Stimulated activated CD4-positive, alpha-beta T cell treated with anti-CD3 and anti-CD28 coated beads, TNF-alpha, amount 100 ng/mL, for 1 hour (primary cell): Measurements from ENCODE around the gene LYRM9.
"Not testable (repeated sequence)": the region's sequence is repeated elsewhere in the genome, so short reads cannot be mapped to it uniquely, and the experiment has no call there.

Source experiments
- DNase-seq, 3 donors: peaks; one replicate each; pipeline ENCODE4 v3.0.0-alpha.2; 2020; ENCODE audit warnings: low read depth in 3 of 3, low spot score in 1 of 3

Gene LYRM9

DNA sequence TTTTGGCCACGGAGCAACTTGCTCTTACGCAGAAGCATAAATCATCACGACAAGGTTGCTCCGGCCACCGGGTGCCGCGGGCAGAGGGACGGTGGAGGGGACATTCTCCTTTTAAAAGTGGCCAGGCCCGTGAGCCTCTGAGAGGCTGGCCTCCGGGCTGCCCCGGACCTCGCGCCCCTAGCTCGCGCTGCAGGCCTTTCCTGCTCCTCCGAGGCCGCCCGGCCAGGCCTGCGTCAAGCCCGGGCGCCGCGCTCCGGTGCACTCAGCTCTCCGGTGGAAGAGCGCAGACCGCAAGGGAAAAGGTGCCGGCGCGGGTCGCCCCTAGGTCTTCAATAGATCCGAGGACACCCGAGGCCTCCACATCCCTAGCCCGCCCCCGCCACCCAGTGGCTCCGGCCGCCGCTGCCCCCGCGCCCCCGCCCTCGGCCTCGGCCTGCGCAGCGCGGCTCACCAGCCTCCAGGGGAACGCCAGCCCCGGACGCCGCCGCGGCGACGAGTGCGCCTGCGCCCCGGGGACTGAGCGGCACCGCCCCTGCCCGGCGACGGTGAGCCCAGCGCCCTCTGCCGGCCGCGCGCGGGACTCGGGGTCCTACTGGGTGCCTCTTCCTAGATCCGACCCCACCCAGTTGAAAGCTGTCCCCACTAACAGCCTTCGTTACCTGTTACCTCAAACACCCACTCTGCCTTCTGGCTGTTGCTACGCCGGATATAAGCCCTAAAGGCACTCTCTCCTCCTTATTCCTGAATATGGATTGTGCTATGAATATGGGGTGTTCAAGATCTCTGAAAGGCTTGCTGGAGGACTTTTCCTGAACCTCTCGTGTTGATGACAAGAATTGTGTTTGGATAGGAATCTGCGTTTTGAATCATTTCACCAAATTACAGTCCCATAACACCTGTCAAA is at the start of gene LYRM9:
LYRM9 (minus strand) TSS at position 500 of the 904 bp plus-strand sequence. CDS start 10,671 bp downstream, outside the sequence.
- peak; percentile 78 to 94 (median 89) for DNase-seq

DNA sequence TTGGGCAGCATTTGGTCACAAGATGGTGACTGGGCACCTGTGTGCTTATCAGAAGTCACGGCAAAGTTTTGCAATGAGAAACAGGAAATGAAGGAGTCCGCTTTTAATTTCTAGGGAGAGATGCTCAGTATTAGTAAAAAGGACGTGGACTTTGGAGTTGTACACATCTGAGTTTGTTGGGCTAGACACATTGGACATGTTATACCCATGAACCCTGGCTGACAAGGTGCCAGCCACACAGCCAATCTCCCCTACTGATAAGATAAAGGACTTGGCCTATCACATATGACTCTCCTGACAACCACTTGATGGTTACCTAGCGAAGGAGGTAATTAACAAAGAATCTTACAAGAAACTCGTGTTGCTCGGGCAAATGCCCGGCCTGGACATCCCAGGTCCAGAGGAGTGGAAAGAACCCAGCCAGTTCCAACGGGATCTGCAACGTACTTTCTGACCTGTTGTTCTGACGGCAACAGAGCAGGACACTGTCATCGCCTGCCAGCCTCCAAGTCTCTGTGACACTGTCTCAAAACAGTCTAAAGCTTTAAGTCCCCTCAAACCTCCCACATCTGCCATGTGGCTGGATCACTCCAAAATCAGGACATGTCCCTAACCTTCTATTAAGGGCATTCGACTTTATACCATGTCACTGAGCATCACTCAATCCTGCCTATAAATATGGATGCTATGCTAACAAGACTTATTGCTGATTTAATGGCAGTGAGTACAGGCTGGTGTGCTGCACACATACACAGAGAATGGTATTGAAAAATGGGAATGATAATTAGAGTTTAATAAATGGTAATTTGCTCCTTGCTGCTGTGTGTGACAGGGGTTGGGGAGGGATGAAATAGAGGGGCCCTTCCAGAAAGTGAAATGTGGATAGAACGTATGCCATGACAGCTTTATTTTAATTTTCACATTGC is 47.6 kb upstream of the LYRM9 start:
- DNase-seq = no peak

DNA sequence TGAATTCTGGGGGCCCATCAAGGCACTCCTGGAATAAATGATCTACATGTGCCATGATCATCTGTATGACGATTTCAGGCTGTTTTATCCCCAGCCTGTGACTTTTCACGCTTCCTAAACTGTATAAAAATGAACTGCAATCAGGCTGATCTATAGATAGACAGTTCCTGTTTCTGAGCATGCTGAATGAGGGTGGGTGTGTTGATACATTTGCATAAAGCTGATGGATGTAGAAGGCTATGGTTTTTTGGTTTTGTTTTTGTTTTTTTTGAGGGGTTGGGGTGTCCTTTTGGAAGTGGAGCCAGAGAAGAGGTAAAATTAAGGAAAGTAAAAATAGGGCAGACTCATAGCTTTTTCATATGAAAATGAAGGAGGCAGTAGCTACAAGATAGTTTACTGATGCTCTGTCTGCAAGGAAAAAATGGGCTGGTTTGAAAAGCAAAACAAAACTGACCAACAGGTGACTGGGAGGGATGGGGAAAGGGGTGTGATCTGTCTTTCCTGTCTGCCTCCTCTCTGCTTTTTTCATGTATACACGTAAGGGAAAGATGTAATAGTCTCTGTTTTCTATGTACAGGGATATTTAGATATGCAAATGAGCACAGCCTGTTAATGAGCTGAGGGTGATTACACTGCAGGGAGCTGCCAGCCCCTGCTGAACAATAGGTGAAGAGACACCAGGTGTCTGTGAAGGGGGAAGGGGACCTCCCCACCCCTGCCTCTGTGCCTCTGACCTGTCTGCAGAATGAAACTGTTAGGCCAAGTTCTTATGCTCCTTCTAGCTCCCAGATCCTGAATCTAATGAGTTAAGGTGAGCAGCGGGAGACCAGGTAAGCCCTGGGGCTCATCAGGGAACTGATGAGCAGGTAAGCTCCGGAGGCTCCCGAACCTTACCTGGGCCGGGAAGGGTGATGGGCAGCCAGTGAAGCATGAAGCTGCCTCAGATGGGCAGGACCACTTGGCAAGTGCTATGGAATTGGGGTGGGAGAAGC is 46.6 kb upstream of the LYRM9 start:
- DNase-seq = no peak

DNA sequence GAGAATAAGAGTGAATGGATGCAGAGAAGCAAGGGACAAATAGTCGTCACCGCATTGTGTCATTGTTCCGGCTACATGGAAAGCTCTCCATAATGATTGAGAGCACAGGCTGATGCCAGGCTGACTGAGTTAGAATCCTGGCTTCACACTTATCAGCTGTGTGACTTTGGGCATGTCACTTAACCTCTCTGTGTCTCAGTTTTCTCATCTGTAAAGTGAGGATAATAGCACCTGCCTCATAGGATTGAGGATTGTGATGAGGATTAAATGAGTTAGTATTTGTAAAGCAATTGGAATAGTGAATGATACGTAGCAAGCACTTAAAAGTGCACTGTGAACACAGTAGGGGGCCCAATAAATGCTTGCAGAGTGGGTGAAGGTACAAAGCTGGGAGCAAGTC is 45.7 kb upstream of the LYRM9 start:
- no peak for DNase-seq

DNA sequence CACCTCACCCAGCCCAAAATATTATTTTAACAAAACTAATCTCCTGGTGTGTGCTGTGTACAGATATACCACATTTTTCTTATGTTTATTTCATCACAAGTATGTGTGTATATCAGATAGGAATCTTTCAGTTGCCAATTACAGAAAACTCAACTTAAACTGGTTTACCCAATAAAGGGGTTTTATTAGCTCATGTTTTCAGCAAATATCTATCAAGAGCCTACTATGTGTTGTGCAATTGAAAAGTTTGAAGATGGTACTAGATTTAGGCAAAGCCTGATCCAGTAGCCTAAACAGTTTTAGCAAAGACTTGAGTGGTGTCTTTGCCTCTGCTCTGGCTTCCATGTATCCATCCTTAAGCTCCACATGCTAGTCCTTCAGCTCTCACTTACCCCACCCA is 45.1 kb upstream of the LYRM9 start:
- no peak for DNase-seq

DNA sequence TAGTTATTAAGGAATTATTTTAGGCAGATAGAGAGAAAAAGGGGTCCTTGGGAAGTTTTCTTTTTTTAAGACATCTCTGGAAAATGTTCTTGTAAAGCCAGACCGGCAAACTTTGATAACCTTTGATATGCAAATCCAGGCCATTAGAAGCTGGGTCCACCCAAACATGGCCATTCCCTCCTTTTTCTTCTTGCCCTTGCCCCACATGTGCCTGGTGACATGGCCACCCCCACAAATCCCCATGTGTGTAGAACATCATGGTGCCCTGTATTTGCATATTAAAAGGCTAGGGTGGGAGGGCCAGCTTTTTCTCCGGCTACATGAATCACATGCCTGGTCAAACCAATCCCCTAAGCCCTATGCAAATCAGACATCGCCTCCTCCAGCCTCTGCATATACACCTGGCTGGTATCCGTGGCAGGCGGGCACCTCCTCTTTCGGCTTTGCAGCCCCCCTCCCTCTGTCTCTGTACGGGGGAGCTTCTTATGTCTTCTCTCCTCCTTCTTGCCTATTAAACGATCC is 43.9 kb upstream of the LYRM9 start:
- no peak for DNase-seq

DNA sequence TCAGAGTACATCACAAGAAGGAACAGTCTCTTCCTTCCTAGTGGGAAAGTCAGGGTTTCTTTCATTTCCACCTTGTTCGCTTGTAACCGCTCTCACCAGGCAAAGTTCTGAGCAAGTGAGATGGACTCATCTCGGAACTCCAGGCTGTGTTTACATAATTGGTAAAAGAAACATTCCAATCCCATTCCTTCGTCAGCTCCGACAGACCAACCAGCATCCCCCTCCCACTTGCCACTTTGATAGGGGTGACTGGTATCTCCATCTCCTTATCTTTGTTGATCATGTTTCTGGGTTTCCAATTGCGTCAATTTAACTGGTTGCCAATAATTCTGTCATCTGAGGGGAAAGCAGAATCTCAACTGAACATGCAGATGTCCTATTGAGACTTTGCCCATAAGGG is 36.8 kb upstream of the LYRM9 start:
- no peak for DNase-seq

DNA sequence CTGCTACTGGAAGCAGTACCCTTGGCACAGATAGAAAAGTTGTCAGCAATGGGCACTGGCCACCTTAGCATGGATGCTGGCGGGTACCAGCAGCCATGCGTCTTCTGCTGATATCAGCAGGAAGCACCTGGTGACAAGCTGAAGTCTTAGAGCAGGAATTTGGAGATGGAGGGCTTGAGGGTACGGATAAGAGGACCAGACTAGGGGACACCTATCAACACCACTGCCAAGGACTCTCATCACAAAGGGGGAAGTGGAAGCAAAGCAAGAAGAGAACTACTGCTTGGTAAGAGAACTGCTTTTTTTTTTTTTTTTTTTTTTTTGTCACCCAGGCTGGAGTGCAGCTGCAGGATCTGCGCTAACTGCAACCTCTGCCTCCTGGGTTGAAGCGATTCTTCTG is 35.4 kb upstream of the LYRM9 start:
- no peak for DNase-seq

DNA sequence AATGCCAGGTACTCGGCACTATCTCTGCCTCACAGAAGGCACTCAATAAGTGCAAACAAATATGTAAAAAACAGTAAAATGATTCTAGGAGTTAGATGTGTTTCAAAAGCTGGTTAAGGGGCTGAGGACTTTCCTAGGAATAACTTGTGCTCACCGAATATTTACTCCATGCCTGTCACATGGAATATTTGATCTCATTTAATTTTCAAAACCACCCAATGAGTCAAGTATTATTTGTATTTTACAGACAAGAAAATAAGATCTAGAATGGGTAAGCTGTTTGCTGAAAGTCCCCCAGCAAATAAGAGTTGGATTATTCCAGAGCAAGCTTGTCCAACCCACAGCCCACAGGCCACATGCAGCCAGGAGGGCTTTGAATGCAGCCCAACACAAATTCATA is 34.6 kb upstream of the LYRM9 start:
- no peak for DNase-seq

DNA sequence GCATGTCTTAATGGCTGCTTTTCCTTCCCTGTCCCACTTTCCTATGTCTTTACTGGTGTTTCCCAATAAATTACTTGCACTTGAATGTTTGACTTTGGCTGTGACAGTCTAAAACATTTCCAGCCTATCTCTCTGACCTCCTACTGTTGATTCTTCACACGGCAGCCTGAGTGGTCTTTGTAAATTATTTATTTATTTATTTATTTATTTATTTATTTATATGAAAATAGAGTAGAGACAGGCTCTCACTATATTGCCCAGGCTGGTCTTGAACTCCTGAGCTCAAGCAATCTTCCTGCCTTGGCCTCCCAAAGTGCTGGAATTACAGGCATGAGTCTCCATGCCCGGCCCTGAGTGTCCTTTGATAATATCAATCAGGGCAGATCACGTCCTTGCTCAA is 28.4 kb upstream of the LYRM9 start:
- no peak for DNase-seq

DNA sequence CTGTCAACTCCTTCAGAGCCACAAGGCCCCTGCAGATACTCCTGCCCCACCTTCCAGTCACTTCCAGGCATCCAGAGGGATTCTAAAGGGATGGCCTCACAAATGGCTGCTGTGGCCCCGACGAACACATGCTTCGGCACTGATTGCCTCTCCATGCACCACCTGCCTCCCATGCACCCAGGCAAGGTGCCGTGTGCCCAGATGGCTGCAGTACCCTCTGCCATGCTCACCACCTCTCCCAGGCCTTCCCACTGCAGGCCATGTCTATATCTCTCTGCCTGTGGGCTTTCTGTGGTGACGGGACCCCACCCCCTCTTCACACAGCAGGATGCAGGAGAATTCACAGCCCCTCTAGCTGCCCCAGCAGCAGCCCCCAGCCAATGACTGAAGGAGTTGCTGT is 27.9 kb upstream of the LYRM9 start:
- no peak for DNase-seq

DNA sequence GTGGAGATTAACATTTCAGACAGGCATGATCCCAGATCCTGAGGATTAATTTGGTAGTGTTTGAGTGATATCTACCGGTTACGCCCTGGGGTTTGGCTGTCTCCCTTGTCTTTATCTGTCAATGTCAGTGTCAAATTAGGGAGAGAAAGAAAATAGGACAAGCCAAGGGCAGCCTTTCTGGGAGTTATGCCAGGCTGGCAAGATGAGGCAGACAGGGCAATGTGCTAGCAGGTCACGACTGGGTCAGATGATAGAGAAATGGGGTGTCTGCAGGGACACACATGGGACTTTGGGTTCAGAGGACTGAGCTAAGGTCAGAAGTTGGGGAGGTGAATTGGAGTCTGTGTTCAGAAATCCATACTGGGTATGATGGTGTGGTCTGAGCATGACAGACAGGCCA is 27.4 kb upstream of the LYRM9 start:
- no peak for DNase-seq

DNA sequence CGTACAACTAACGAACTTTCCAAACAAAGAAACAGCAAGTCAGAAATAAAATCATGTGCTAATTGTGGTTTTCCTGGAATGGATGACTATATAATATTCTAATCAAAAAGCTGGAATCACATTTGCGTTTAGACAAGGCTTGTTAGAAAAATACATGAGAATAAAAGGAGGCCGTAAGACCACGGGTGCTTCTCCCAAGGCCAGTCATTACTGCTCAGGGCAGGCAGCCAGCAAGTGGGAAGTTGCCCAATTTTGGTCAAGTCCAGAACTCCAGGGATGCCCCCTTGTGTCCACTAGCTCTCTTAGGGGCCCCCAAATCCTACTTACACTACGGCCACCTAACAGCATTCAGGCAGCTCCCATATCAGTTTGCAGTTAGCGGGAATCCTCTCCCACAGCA is 25.9 kb upstream of the LYRM9 start:
- DNase-seq = no peak

DNA sequence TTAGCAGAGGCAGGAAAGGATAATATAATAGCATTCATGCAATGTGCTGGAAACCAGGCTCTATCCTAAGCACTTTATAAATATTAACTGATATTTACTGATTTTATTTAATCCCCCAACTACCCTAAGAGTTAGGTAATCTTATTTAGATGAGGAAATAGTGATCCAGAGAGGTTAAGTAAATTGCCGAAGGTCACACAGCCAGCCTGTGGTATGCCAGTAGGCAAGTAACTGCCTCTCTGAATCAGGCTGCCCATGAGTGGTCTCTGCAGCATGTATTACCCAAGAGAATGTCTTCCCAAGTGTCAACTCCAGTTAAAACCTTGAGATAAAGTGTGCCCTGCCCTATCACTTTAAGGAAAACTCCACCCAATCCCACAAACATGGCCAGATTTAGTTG is 25.3 kb upstream of the LYRM9 start:
- no peak for DNase-seq

DNA sequence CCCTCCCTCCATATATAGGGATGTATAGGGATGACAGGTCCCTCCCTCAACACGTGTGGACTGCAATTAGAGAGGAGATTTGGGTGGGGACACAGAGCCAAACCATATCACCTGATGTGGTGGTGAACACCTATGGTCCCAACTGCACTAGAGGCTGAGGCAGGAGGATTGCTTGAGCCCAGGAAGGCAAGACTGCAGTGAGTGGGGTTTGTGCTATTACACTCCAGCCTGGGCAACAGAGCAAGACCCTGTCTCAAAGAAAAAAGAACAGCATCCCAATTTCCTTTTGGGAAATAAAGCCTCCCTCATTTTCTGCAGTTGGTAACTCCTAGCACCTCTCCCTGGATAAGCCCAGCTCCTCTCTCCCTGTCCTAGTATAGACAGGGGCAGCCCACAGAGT is 23.8 kb upstream of the LYRM9 start:
- DNase-seq = no peak

DNA sequence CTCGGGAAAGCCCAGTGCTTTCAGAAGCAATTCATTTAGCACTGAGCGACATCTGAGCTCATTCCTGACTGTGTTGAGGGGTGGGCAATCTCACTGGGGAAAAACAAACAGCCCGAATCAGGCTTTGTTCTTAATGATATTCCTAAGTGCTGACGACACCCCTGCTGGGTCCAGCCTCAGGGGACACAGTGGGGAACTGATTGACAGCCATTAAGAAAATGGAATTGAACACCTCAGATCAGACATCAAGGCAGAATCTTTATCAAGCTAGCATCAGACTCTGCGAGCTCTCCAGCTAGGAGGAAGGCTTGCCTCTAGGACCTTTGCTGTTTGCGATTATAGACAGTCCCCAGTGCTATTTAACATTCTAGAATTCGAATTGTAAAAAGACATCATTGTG is 22.5 kb upstream of the LYRM9 start:
- DNase-seq = no peak

DNA sequence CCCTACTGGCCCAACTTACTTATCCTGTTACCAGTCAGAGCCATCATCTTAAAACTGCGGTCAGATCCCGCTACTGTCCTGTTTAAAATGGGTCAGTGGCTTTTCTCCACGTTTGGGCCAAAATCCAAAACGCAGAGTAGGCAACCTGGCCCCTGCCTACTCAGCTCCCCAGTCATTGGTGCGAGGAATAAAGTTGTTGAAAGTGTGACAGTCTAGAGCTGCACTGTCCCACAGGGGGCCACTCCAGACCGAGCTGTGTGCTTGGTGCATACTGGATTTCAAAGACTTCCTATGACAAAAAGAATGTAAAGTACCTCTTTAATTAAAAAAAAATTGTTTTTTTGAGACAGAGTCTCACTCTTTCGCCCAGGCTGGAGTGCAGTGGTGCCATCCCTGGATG is 21.2 kb upstream of the LYRM9 start:
- DNase-seq = no peak

DNA sequence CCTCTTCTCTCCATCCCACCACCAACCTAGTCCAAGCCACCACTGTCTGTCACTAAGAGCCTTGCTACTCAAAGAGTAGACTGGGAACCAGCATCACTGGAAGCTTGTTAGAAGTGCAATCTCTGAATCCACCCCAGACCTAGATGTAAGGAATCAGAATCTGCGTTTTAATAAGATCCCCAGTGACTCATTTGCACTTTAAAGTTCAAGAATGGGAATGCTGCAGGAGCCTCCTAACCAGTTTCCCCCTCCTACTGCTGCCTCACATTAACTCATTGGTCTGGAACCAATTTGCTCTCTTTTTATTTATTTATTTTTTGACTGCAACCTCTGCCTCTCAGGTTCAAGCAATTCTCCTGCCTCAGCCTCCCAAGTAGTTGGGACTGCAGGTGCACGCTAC is 19.8 kb upstream of the LYRM9 start:
- no peak for DNase-seq

DNA sequence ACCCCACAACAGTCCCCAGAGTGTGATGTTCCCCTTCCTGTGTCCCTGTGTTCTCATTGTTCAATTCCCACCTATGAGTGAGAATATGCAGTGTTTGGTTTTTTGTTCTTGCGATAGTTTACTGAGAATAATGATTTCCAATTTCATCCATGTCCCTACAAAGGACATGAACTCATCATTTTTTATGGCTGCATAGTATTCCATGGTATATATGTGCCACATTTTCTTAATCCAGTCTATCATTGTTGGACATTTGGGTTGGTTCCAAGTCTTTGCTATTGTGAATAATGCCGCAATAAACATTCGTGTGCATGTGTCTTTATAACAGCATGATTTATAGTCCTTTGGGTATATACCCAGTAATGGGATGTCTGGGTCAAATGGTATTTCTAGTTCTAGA is 19.1 kb upstream of the LYRM9 start:
- DNase-seq = not testable (repeated sequence)

DNA sequence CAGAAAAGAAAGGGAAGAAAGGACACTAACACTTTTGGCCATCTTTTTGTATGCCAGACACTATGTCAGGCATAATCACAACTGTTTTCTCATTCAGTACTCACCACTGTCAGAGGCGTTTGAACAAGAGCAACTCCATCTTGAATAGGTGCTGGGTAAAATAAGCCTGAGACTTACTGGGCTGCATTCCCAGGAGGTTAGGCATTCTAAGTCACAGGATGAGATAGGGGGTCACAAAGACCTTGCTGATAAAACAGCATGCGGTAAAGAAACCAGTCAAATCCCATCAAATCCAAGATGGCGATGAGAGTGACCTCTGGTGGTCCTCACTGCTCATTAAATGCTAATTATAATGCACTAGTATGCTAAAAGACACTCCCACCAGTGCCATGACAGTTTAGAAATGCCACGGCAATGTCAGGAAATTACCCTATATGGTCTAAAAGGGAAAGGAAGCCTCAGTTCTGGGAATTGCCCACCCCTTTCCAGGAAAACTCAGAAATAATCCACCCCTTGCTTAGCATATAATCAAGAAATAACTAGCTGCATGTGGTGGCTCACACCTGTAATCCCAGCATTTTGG is 14.9 kb upstream of the LYRM9 start:
- DNase-seq = no peak
